NT2/D1 (cell line): ENCODE data around the gene PFKP.

Experiments used
- SUZ12 ChIP-seq: IDR thresholded peaks from 2 replicates; pipeline ENCODE4 v1.6.1; 2011; ENCODE audit not compliant: insufficient read length, insufficient read depth; ENCODE audit errors: extremely low read depth
- YY1 ChIP-seq: IDR thresholded peaks from 2 replicates; pipeline ENCODE4 v1.6.1; 2011; ENCODE audit not compliant: insufficient read length, insufficient read depth

- TF ChIP-seq YY1 (no peak), SUZ12 (no peak)
These were observed 42.3 kb downstream of the PFKP start for GRCh38 chr10:3109633-3110032.
